Gastroesophageal sphincter (tissue), 4 donors: ENCODE measurements around the gene SV2B. TPM values are rescaled to one million over a fixed set of nuclear protein-coding genes. Genes with fewer than 3 reads are reported as not detected.

ENCODE experiments used
- ATAC-seq: fragments of 150-250 bp; one replicate; pipeline ENCODE4 v1.9.1; 2016; ENCODE audit warnings: mild to moderate bottlenecking, moderate library complexity
- H3K27ac ChIP-seq, 4 donors: fragments of 200-600 bp; sonication (generic) in 3 of 4; 1 replicate in 3 of 4; 2 replicates in 1 of 4; pipeline ENCODE4 v1.5.1; 2016 to 2019
- H3K27me3 ChIP-seq: fragments of 200-600 bp; sonication (generic); one replicate; pipeline ENCODE4 v1.5.1; 2019
- H3K36me3 ChIP-seq, 2 donors: fragments of 200-600 bp; sonication (generic); one replicate each; pipeline ENCODE4 v1.5.1; 2019; ENCODE audit warnings: control low read depth in 1 of 2
- H3K4me1 ChIP-seq, 3 donors: fragments of 200-600 bp; sonication (generic); 1 replicate in 2 of 3; 2 replicates in 1 of 3; pipeline ENCODE4 v1.5.1; 2016 to 2019; ENCODE audit warnings: control low read depth in 2 of 3
- H3K4me3 ChIP-seq, 2 donors: fragments of 200-600 bp; sonication (generic); one replicate each; pipeline ENCODE4 v1.5.1; 2019; ENCODE audit warnings: mild to moderate bottlenecking in 1 of 2, moderate library complexity in 1 of 2
- H3K9me3 ChIP-seq, 3 donors: fragments of 200-600 bp; sonication (generic); one replicate each; pipeline ENCODE4 v1.5.1; 2017 to 2019; ENCODE audit warnings: control low read depth in 2 of 3
- EP300 ChIP-seq: sonication (generic); formaldehyde crosslinking; IDR thresholded peaks from one replicate; pipeline ENCODE4 v1.6.1; 2017; ENCODE audit warnings: antibody characterized with exemption, mild to moderate bottlenecking
- POLR2A ChIP-seq, 2 donors: fragments of 450-650 bp; IDR thresholded peaks; one replicate each; pipeline ENCODE4 v1.6.1; 2017; ENCODE audit warnings: antibody characterized with exemption in 2 of 2, mild to moderate bottlenecking in 2 of 2, moderate library complexity in 1 of 2
- POLR2AphosphoS5 ChIP-seq: sonication (generic); formaldehyde crosslinking; IDR thresholded peaks from one replicate; pipeline ENCODE4 v1.6.1; 2017; ENCODE audit warnings: antibody characterized with exemption
- whole genome bisulfite sequencing, 2 donors: methylation state at CpG; one replicate each; pipeline ENCODE4 v1.1.5; 2018; ENCODE audit warnings: low coverage in 1 of 2; 5-methylcytosine and 5-hydroxymethylcytosine counted together
- total RNA-seq, 4 donors: library from RNA; depleted of rRNA; stranded (reverse); fragments of >200 nt; gene quantifications; one replicate each; pipeline ENCODE4 v1.1.0, GENCODE V29; 2016
- TF ChIP-seq, protein P1 (sequence below), 4 experiments: fragments of 200-600 bp in 2 of 4; fragments of 450-650 bp in 2 of 4; sonication (generic) in 1 of 4; IDR thresholded peaks; one replicate each; pipeline ENCODE4 v1.5.1; 2017 to 2019; ENCODE audit warnings: antibody characterized with exemption in 4 of 4, mild to moderate bottlenecking in 2 of 4, moderate library complexity in 2 of 4

SV2B gene
- total RNA-seq, 4 donors from 2014 or later: 0.16 to 4.1 (median 1.1) TPM

DNA sequence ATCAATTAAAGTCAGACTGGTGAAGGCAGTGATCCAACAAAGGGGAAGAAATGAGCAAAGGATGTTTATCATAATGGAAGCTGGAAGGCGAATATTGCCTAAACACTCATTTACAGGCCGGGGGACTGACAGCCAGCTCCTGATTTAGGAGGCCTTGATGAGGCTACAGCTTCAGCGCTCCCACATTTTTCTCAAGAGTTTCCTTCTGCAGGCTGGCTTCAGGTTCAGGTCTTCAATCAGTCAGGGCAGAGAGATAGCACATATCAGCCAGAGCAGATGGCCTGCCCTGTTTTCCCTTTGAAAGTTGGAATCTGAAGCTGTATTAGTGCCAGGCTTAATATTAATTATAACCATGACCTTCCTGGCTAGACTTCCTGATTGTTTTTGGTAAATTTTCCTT lies 218.9 kb downstream of the SV2B start:
- H3K9me3 ChIP-seq: peaks cover 0 to under 1% (median 0%) of the 10 kb centered on the region in 3 donors
- H3K27ac ChIP-seq: no peak overlapping the region
- no peaks in the 10 kb centered on the region for H3K27me3 ChIP-seq
- ATAC-seq: no peak
- TF ChIP-seq POLR2A (IDR thresholded peaks at IDR 0.05) (no peak), EP300 (no peak), POLR2AphosphoS5 (no peak)
- TF ChIP-seq, protein P1, sequence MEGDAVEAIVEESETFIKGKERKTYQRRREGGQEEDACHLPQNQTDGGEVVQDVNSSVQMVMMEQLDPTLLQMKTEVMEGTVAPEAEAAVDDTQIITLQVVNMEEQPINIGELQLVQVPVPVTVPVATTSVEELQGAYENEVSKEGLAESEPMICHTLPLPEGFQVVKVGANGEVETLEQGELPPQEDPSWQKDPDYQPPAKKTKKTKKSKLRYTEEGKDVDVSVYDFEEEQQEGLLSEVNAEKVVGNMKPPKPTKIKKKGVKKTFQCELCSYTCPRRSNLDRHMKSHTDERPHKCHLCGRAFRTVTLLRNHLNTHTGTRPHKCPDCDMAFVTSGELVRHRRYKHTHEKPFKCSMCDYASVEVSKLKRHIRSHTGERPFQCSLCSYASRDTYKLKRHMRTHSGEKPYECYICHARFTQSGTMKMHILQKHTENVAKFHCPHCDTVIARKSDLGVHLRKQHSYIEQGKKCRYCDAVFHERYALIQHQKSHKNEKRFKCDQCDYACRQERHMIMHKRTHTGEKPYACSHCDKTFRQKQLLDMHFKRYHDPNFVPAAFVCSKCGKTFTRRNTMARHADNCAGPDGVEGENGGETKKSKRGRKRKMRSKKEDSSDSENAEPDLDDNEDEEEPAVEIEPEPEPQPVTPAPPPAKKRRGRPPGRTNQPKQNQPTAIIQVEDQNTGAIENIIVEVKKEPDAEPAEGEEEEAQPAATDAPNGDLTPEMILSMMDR (IDR thresholded peaks at IDR 0.05): no peak
- H3K36me3 ChIP-seq: no peaks in the 10 kb centered on the region
- H3K4me1 ChIP-seq: no peaks in the 10 kb centered on the region
- WGBS, 2 donors: 29 to 41% methylated on average over 3 of the region's 3 CpGs
- H3K4me3 ChIP-seq: no peak overlapping the region

DNA sequence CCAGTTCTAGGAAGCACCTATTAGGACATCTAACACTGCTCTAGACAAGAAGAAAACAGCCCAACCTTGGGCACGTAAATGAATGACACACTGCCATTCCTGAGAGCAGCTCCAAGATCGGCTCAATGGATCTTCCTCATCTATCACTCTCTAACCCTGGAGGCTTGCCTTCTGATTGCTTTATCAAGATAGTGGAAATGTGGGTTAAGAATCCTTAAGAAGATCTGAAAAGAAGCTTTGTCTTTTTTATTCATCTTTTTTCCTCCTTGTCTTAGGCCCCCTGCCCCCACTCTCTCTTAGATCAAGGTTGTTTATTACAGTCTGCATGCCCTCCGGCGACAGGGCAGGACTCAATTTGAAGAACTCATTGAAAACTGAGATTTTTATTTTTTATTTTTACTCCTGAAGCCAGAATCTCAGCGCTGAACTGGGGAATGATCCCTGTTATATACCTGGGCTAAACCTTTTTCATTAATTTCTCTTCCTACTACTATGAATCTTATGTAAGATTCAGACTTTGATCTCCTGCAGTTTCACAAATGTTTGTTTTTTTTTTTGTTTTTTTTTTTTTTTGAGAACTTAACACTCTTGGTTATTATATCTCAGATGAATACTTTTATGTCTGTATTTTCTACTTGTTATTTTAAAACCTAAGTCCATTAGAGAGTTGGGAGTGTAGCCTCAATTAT lies 219.5 kb downstream of the SV2B start:
- Histone ChIP-seq H3K27ac (no peak overlapping the region), H3K9me3 (peaks cover 0 to 5% (median 0%) of the 10 kb centered on the region in 3 donors), H3K4me1 (no peaks in the 10 kb centered on the region), H3K4me3 (no peak overlapping the region), H3K36me3 (no peaks in the 10 kb centered on the region), H3K27me3 (no peaks in the 10 kb centered on the region)
- TF ChIP-seq POLR2A (IDR thresholded peaks at IDR 0.05) (no peak), EP300 (no peak), POLR2AphosphoS5 (no peak)
- TF ChIP-seq, protein P1 (IDR thresholded peaks at IDR 0.05): no peak
- ATAC-seq: no peak
- WGBS, 2 donors: 36 to 61% methylated on average over 5 of the region's 5 CpGs

DNA sequence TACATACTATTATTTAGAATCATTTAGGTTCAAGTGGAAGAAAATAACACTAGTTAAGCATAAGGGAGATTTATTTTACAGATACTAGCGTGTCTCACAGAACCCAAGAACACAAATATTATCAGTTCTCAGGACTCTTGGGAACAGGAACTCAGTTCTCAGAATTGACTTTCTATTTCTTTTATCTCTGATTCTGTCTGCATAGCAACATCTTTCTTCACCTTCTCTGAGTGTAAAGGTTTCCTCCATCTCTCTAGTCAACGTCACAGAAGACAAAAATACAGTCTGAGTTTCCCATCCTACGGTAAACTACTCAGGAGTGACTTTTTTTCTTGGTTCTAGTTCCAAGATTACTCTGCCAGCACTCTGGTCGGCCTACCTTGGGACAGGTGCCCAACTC lies 220.0 kb downstream of the SV2B start:
- Histone ChIP-seq H3K9me3 (peaks cover 0 to 5% (median 0%) of the 10 kb centered on the region in 3 donors), H3K4me3 (no peak overlapping the region), H3K4me1 (no peaks in the 10 kb centered on the region), H3K27ac (no peak overlapping the region), H3K27me3 (no peaks in the 10 kb centered on the region), H3K36me3 (no peaks in the 10 kb centered on the region)
- TF ChIP-seq EP300: no peak
- TF ChIP-seq, protein P1 (IDR thresholded peaks at IDR 0.05): no peak
- no peak for TF ChIP-seq POLR2AphosphoS5
- no peak for TF ChIP-seq POLR2A (IDR thresholded peaks at IDR 0.05)
- no peak for ATAC-seq
- WGBS, 2 donors: 72 to 85% methylated on average over 4 of the region's 4 CpGs

DNA sequence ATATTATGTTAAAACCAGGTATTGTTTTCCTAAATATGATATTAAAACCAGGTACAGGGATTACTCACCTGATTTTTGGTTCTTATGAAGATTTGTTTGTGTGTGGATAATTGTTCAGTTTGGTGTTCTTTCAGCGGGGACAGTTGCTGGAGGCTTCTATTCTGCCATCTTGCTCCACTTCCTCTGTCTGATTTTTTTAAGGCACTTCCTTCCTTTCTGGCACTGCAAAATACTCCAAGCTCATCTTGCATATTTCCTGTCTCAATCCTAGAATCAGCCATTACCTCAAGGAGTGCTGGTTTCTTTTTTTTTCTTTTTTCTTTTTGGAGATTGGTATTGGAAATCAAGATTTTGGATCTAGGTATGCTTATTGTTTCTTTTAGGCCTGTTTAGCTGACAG lies 229.9 kb downstream of the SV2B start:
- Histone ChIP-seq H3K9me3 (no peaks in the 10 kb centered on the region), H3K27ac (no peak overlapping the region), H3K4me3 (no peak overlapping the region), H3K4me1 (no peaks in the 10 kb centered on the region), H3K36me3 (no peaks in the 10 kb centered on the region), H3K27me3 (peaks cover 12% of the 10 kb centered on the region)
- ATAC-seq: no peak
- TF ChIP-seq EP300 (no peak), POLR2AphosphoS5 (no peak)
- WGBS, 2 donors: 73 to 80% methylated on average over 1 of the region's 1 CpG

DNA sequence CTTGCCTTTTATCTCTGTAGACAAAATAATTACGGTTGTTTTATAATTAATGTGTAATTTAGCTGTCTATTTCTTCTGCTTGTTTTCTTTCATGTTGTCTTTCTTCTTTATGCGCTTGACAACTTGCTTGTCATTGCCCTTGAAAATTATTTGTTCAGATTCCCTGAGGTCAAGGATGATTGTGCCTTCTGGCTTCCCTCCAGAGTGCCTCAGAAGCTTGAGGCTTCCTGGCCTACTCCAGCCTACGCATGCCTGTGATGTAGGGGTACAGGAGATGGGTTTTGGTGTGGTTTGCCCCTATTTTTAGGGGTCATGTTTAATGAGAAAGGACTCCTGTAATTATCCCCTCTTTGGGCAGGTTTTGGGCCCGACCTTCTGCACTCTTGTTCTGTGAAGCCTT lies 231.5 kb downstream of the SV2B start:
- ATAC-seq: no peak
- H3K27me3 ChIP-seq: peaks cover 12% of the 10 kb centered on the region
- H3K4me3 ChIP-seq: no peak overlapping the region
- H3K36me3 ChIP-seq: no peaks in the 10 kb centered on the region
- WGBS, 2 donors: 84 to 89% methylated on average over 2 to 4 of the region's 4 CpGs
- no peaks in the 10 kb centered on the region for H3K9me3 ChIP-seq
- H3K4me1 ChIP-seq: no peaks in the 10 kb centered on the region
- TF ChIP-seq EP300 (no peak), POLR2A (IDR thresholded peaks at IDR 0.05) (no peak), POLR2AphosphoS5 (no peak)
- TF ChIP-seq, protein P1 (IDR thresholded peaks at IDR 0.05): no peak
- no peak overlapping the region for H3K27ac ChIP-seq
